HG03039 (cell line): ENCODE data around the gene MT1A.
"Not testable (repeated sequence)": the region's sequence is repeated elsewhere in the genome, so short reads cannot be mapped to it uniquely, and the experiment has no call there.

Source experiments
- ATAC-seq: cut with Tn5 transposase; IDR thresholded peaks from one replicate; pipeline ENCODE4 v1.9.1; 2021; ENCODE audit warnings: mild to moderate bottlenecking, moderate library complexity; ENCODE audit not compliant: unreplicated experiment

The MT1A gene

GRCh38 chr16:56652600-56652999 lies 14.1 kb downstream of the MT1A start:
- ATAC-seq: no peak

- ATAC-seq: no peak
Observed at GRCh38 chr16:56653218-56653617, 14.8 kb downstream of the MT1A start.

- no peak for ATAC-seq
Observed at GRCh38 chr16:56657555-56658326, 19.3 kb downstream of the MT1A start, which contains the start of gene MT1F. Gene MT1F, plus strand, starts transcription at chr16:56657959. Its CDS starts 100 bp downstream, at chr16:56658059.

- no peak for ATAC-seq
Observed at GRCh38 chr16:56658327-56658875, 19.9 kb downstream of the MT1A start.

GRCh38 chr16:56662357-56663354 lies 24.2 kb downstream of the MT1A start:
- ATAC-seq: no peak

GRCh38 chr16:56664506-56664905 lies 26.0 kb downstream of the MT1A start:
- ATAC-seq: no peak

GRCh38 chr16:56665286-56666261 lies 27.1 kb downstream of the MT1A start:
- not testable (repeated sequence) for ATAC-seq

- ATAC-seq: no peak
Observed at GRCh38 chr16:56667581-56668571, 29.4 kb downstream of the MT1A start, which contains the start of gene MT1G. Gene MT1G, minus strand, starts transcription at chr16:56668065. Its CDS starts 72 bp downstream, at chr16:56667993.

- ATAC-seq: no peak
Observed at GRCh38 chr16:56669005-56669839, 30.8 kb downstream of the MT1A start, which contains the start of gene MT1H. Gene MT1H, plus strand, starts transcription at chr16:56669814. Its CDS starts 71 bp downstream, at chr16:56669885.

GRCh38 chr16:56669840-56670619 lies 31.6 kb downstream of the MT1A start:
- no peak for ATAC-seq

GRCh38 chr16:56670620-56670934 lies 32.1 kb downstream of the MT1A start:
- ATAC-seq: no peak

- not testable (repeated sequence) for ATAC-seq
Observed at GRCh38 chr16:56671691-56672090, 33.2 kb downstream of the MT1A start.

- ATAC-seq: not testable (repeated sequence)
Observed at GRCh38 chr16:56672171-56672570, 33.7 kb downstream of the MT1A start.

- no peak for ATAC-seq
Observed at GRCh38 chr16:56672761-56673536, 34.5 kb downstream of the MT1A start.

- no peak for ATAC-seq
Observed at GRCh38 chr16:56673921-56674320, 35.5 kb downstream of the MT1A start.

GRCh38 chr16:56674570-56674969 lies 36.1 kb downstream of the MT1A start:
- ATAC-seq: not testable (repeated sequence)
